Gastroesophageal sphincter (tissue), 3 donors: Measurements from ENCODE around the gene SLC29A4.

Experiments used
- CTCF ChIP-seq, 4 experiments: fragments of 200-600 bp in 2 of 4; fragments of 450-650 bp in 2 of 4; sonication (generic) in 1 of 4; IDR thresholded peaks; one replicate each; pipeline ENCODE4 v1.5.1; 2017 to 2019; ENCODE audit warnings: antibody characterized with exemption in 4 of 4, mild to moderate bottlenecking in 2 of 4, moderate library complexity in 2 of 4
- EP300 ChIP-seq: sonication (generic); formaldehyde crosslinking; IDR thresholded peaks from one replicate; pipeline ENCODE4 v1.6.1; 2017; ENCODE audit warnings: antibody characterized with exemption, mild to moderate bottlenecking
- POLR2A ChIP-seq, 2 donors: fragments of 450-650 bp; IDR thresholded peaks; one replicate each; pipeline ENCODE4 v1.6.1; 2017; ENCODE audit warnings: antibody characterized with exemption in 2 of 2, mild to moderate bottlenecking in 2 of 2, moderate library complexity in 1 of 2
- POLR2AphosphoS5 ChIP-seq: sonication (generic); formaldehyde crosslinking; IDR thresholded peaks from one replicate; pipeline ENCODE4 v1.6.1; 2017; ENCODE audit warnings: antibody characterized with exemption

- no peak for TF ChIP-seq POLR2A (IDR thresholded peaks at IDR 0.05)
- TF ChIP-seq CTCF (IDR thresholded peaks at IDR 0.05), result no peak
- TF ChIP-seq POLR2AphosphoS5, result no peak
- no peak for TF ChIP-seq EP300
These were observed 66.2 kb downstream of the SLC29A4 start for GRCh38 chr7:5349005-5349380.
